Endothelial cell of umbilical vein (primary cell): ENCODE measurements around the gene CPXM2.

Experiments used
- CTCF ChIP-seq, 2 donors: IDR thresholded peaks; 1 replicate in 1 of 2; 2 replicates in 1 of 2; pipeline ENCODE4 v1.5.1; 2011; ENCODE audit warnings: low read length in 2 of 2, mild to moderate bottlenecking in 2 of 2, moderate library complexity in 2 of 2, control low read depth in 1 of 2, inconsistent platforms in 1 of 2, low read depth in 1 of 2; ENCODE audit not compliant: insufficient read depth in 1 of 2; ENCODE audit errors: extremely low read depth in 1 of 2
- POLR2AphosphoS5 ChIP-seq: IDR thresholded peaks from 2 replicates; pipeline ENCODE4 v1.6.1; 2012; ENCODE audit warnings: low read depth, mild to moderate bottlenecking, control low read depth, low read length, moderate library complexity; ENCODE audit not compliant: insufficient read depth

- TF ChIP-seq CTCF (IDR thresholded peaks at IDR 0.05; ENCODE audit: extremely low read depth in 1 of 2, insufficient read depth in 1 of 2, low read depth in 1 of 2, low read length in 2 of 2) (no peak), POLR2AphosphoS5 (no peak)
Observed at GRCh38 chr10:123906884-123907652, 15.5 kb upstream of the CPXM2 start.
